RWPE1 (cell line): ENCODE data around the gene ADAM22.

Experiments
- CTCF ChIA-PET: fragments of 350-600 bp; sonication (Branson Sonifier 250); formaldehyde crosslinking; extraction: SDS; loops from one replicate; lab custom pipeline; 2021; lab: Yijun Ruan, JAX
- POLR2A ChIA-PET: fragments of 400-600 bp; formaldehyde crosslinking; extraction: SDS; loops from one replicate; lab custom pipeline; 2020; ENCODE audit warnings: antibody characterized with exemption; ENCODE audit not compliant: low non-redundant PET; lab: Yijun Ruan, JAX
- DNase-seq: peaks from one replicate; pipeline ENCODE4 v3.0.0; 2012; ENCODE audit warnings: low spot score
- H3K27ac ChIP-seq: fragments of 450-650 bp; 2 replicates; pipeline ENCODE4 v1.5.1; 2017
- CTCF ChIP-seq: fragments of 450-650 bp; conservative IDR thresholded peaks from 2 replicates; pipeline ENCODE4 v1.5.1; 2017; ENCODE audit warnings: low read depth, mild to moderate bottlenecking

ADAM22 gene

GRCh38 chr7:88202278-88202677 lies 268.2 kb downstream of the ADAM22 start:
- DNase-seq, result no peak
- no peak for TF ChIP-seq CTCF
- CTCF ChIA-PET, result no interaction called here
- POLR2A ChIA-PET, result no interaction called here
- H3K27ac ChIP-seq, result no peak overlapping the region

DNA sequence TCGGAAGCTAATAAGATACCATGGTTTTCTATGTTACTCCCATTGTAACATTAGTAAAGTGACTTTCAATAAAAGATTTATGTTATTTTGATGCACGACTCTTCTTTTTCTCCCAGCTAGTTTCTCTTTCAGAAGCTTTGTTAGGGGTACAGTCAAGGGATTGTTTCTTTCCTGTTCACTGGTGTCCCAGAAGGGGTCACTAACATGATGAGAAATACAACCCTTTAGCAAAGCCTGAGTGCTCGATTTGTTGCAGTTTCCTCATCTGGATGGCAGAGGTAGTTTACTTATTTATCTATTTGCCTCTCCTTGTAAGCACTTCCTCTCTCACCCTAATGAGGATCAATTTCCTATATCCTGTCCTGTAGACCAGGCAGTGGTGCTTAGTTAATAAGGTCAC lies 268.7 kb downstream of the ADAM22 start:
- no peak for DNase-seq
- ChIA-PET CTCF (no interaction called here), POLR2A (no interaction called here)
- TF ChIP-seq CTCF, result no peak
- no peak overlapping the region for H3K27ac ChIP-seq

DNA sequence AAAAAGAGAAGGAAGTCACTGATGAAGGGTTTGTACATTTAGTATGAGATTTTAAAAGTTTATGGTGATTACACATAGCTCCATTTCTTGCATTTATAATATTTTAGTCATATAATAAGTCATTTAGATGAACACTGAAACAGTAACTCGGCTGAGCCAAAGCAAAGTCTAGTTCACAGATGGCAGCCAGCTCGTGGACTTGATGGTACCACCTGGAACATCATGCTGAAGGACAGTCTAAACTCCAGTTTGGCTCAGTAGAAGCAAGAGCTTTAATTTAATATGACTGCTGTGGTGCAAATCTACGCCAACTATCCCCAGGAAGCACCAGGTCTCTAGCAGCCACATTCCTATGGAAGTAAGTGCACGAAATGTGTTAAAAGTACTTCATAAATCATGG lies 269.4 kb downstream of the ADAM22 start:
- TF ChIP-seq CTCF, result no peak
- ChIA-PET POLR2A (interaction anchor here (0.6 kb wide), 1 partner anchor 12 kb away, joined by 3 read pairs; no protein-coding TSS in a partner anchor), CTCF (no interaction called here)
- no peak for DNase-seq
- H3K27ac ChIP-seq, result no peak overlapping the region

- no peak overlapping the region for H3K27ac ChIP-seq
- no peak for TF ChIP-seq CTCF
- no peak for DNase-seq
- ChIA-PET CTCF (no interaction called here), POLR2A (no interaction called here)
These were observed 270.6 kb downstream of the ADAM22 start for GRCh38 chr7:88204525-88205110.

DNA sequence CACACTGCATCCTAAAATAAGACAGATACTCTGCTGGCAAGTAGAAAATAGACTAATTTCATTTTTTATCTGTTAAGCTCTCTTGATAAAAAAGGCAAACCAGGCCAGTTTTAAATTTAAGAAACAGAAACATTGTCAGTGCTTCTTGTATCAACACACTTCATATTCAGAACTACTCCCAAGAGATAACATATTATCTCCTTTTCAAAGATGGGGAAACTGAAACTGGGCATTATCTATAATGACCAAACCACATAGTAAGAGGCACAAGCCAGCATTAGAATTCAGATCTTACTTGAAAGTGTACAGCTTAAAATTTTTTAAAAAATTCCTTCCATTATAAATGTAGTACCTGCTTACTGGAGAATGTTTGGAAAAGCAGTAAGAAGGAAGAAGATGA lies 271.1 kb downstream of the ADAM22 start:
- POLR2A ChIA-PET, result no interaction called here
- CTCF ChIA-PET, result no interaction called here
- no peak for DNase-seq
- no peak for TF ChIP-seq CTCF
- no peak overlapping the region for H3K27ac ChIP-seq

DNA sequence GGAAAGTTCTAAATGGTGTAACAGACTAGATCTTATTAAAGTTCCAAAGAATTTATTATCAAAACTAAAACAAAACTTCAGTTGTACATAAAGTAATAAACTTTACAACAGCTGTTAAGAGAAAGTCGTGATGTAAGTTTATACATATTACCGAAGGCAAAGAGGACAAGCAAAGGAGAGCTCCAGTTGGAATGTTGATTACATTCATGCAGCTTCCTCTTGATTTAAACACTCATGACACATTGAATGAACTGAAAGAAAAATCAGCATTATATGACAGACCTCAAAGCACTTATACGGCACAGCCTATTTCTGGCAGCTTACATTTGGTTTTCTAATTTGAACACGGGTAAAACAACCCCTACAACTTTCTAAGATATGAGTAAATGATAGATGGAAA lies 272.2 kb downstream of the ADAM22 start:
- POLR2A ChIA-PET, result no interaction called here
- CTCF ChIA-PET, result no interaction called here
- TF ChIP-seq CTCF, result no peak
- DNase-seq, result no peak
- no peak overlapping the region for H3K27ac ChIP-seq
